Body of pancreas (tissue), 4 donors: ENCODE results near the gene ZNF24. TPM values are rescaled to one million over a fixed set of nuclear protein-coding genes. Genes with fewer than 3 reads are reported as not detected.

ENCODE experiments used
- ATAC-seq: fragments of 150-250 bp; one replicate; pipeline ENCODE4 v1.9.1; 2016
- DNase-seq, 4 donors: peaks; one replicate each; pipeline ENCODE4 v3.0.0-alpha.2; 2019
- H3K27ac ChIP-seq, 4 donors: fragments of 200-600 bp; sonication (generic); 1 replicate in 3 of 4; 2 replicates in 1 of 4; pipeline versions ENCODE4 v1.5.1 to v1.6.1; 2016 to 2019; ENCODE audit warnings: mild to moderate bottlenecking in 1 of 4, mixed read lengths in 1 of 4, moderate library complexity in 1 of 4
- H3K27me3 ChIP-seq, 2 donors: fragments of 200-600 bp; sonication (generic); one replicate each; pipeline ENCODE4 v1.6.0; 2016; ENCODE audit warnings: mild to moderate bottlenecking in 1 of 2
- H3K36me3 ChIP-seq, 2 donors: fragments of 200-600 bp; sonication (generic); replicated peaks in 1 of 2; 2 replicates each; pipeline ENCODE4 v1.5.1; 2016; ENCODE audit warnings: low read depth in 2 of 2; ENCODE audit not compliant: insufficient read depth in 1 of 2
- H3K4me1 ChIP-seq: fragments of 200-600 bp; sonication (generic); one replicate; pipeline ENCODE4 v1.6.0; 2016
- H3K4me3 ChIP-seq, 2 donors: fragments of 200-600 bp; sonication (generic); 1 replicate in 1 of 2; 2 replicates in 1 of 2; pipeline ENCODE4 v1.5.1; 2016 to 2019
- H3K9me3 ChIP-seq, 3 donors: fragments of 200-600 bp; sonication (generic); 1 replicate in 2 of 3; 2 replicates in 1 of 3; pipeline ENCODE4 v1.5.1; 2016
- CTCF ChIP-seq, 7 experiments: fragments of 450-650 bp in 4 of 7; fragments of 200-600 bp in 3 of 7; sonication (generic) in 3 of 7; IDR thresholded peaks; one replicate each; pipeline ENCODE4 v1.5.1; 2016 to 2019; ENCODE audit warnings: antibody characterized with exemption in 7 of 7
- POLR2A ChIP-seq, 3 donors: fragments of 450-650 bp; IDR thresholded peaks; one replicate each; pipeline ENCODE4 v1.6.1; 2016; ENCODE audit warnings: antibody characterized with exemption in 3 of 3, mild to moderate bottlenecking in 2 of 3
- WGBS, 2 donors: methylation state at CpG; one replicate each; pipeline ENCODE4 v1.1.5; 2017; 5-methylcytosine and 5-hydroxymethylcytosine counted together
- intact Hi-C: fragments of 100-400 bp; cut with DNase I; formaldehyde crosslinking; loops from one replicate; pipeline ENCODE4 v1.15.1; 2023
- total RNA-seq, 2 donors: library from RNA; depleted of rRNA; stranded (reverse); fragments of >200 nt; gene quantifications; one replicate each; pipeline ENCODE4 v1.1.0, GENCODE V29; 2016

Gene ZNF24
- total RNA-seq, 2 donors from 2014 or later: 17.9 to 18.5 TPM

DNA sequence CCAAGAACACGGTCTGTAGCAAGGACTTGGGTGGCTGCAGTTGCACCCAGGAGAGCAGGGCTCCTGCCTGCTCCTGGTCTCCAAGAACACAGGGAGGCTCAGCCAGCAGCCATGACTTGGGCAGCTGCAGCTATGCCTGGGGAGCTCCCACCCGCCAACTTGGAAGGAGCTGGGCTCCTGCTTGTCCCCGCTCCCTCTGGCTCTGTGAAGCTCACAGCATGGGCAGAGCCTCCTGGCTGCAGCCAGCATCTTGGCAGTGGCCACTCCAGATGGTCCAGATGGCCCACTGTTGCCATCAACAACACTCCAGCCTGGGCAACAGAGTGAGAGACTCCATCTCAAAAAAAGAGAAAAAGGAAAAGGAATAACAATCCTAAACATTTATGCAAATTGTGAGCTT lies 59.4 kb downstream of the ZNF24 start:
- H3K4me3 ChIP-seq: no peak overlapping the region
- 100% methylated on average over 2 to 3 of the region's 3 CpGs for WGBS, 2 donors
- no peaks in the 10 kb centered on the region for H3K36me3 ChIP-seq
- no peak overlapping the region for H3K27ac ChIP-seq
- H3K4me1 ChIP-seq: peaks cover 10% of the 10 kb centered on the region
- TF ChIP-seq CTCF (IDR thresholded peaks at IDR 0.05) (no peak), POLR2A (IDR thresholded peaks at IDR 0.05) (no peak)
- no peak for ATAC-seq
- H3K27me3 ChIP-seq: no peaks in the 10 kb centered on the region
- no peak for DNase-seq
- intact Hi-C loops: loop anchor here (10.0 kb wide), 1 partner anchor 50 kb away; no protein-coding TSS in a partner anchor
- H3K9me3 ChIP-seq: no peaks in the 10 kb centered on the region

DNA sequence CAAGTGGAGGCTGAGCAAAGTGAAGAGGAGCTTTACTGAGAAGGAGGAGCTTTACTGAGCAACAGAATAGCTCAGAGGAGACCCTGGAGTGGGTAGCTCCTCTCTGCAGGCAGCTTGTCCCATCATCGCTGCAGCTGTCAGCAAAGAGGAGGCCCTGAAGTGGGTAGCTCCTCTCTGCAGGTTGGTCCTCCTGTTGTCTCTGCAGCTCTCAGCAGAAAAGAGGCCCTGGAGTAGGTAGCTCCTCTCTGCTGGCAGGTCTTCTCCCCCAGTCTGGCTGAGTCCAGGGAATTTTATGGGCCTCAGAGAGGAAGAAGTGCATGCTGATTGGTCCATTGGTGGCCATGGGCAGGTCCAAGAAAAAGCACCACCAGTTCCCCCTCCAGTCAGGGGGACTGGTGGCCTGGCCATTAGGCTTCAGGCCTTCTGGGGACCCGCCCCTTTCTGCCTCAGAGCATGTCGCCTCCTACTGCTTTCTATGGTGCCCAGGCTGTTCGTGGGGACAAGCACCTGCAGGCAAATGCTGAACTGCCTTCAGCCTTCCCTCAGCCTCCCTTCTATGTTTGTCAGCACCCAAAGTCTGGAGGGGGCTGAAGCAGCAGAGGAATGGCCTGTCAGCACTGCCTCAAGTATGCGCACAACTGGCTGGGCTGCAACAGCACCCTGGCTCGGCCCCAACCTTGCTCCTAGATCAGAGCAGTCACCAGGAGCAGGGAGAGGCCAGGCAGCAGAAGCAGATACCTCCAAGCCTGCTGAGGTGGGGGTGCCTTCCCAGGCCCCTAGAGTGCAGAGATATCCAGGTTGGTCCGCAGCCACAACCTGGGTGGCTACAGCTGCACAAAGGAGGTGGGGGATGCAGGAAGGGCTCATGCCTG lies 60.1 kb downstream of the ZNF24 start:
- ATAC-seq (no peak), DNase-seq (no peak)
- H3K4me1 ChIP-seq: peaks cover 5% of the 10 kb centered on the region
- H3K4me3 ChIP-seq: no peak overlapping the region
- H3K27me3 ChIP-seq: no peaks in the 10 kb centered on the region
- no peaks in the 10 kb centered on the region for H3K36me3 ChIP-seq
- TF ChIP-seq POLR2A (IDR thresholded peaks at IDR 0.05) (no peak), CTCF (IDR thresholded peaks at IDR 0.05) (no peak)
- WGBS, 2 donors: 93 to 94% methylated on average over 3 to 7 of the region's 7 CpGs
- intact Hi-C loops: loop anchor here (10.0 kb wide), 1 partner anchor 51 kb away; no protein-coding TSS in a partner anchor
- H3K27ac ChIP-seq: no peak overlapping the region
- H3K9me3 ChIP-seq: no peaks in the 10 kb centered on the region

DNA sequence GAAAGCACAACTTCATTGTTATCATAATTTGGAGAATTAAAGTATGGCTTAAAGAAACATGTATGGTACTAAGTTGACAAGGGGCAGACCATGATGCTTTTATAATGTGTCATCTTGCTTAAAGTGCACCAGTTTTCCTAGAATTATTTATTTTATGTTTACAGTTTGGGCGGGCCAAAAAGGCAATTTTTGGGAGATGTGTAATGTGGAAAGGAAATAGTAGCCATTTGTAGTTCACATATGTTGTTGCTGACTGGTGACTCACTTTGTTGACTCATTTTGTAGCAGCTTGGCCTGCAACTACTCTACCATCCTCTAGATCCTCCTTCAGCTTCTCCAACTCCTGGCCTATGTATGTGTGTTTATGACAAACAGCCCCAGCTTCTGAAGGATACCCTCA lies 61.9 kb downstream of the ZNF24 start:
- WGBS, 2 donors: 86 to 92% methylated on average over 1 of the region's 1 CpG
- no peak overlapping the region for H3K4me3 ChIP-seq
- ATAC-seq (no peak), DNase-seq (no peak)
- no peaks in the 10 kb centered on the region for H3K27me3 ChIP-seq
- no peak overlapping the region for H3K27ac ChIP-seq
- no peaks in the 10 kb centered on the region for H3K36me3 ChIP-seq
- no peaks in the 10 kb centered on the region for H3K4me1 ChIP-seq
- intact Hi-C loops: loop anchor here (10.0 kb wide), 1 partner anchor 52 kb away; no protein-coding TSS in a partner anchor
- no peak for TF ChIP-seq CTCF (IDR thresholded peaks at IDR 0.05)
- no peak for TF ChIP-seq POLR2A (IDR thresholded peaks at IDR 0.05)
- no peaks in the 10 kb centered on the region for H3K9me3 ChIP-seq

Other genes starting within 250 kb of the ZNF24 start
- gene ZNF397, start 103.4 kb downstream of the ZNF24 start, total RNA-seq: 10 to 100 TPM; 13.7 to 26.7 TPM
- gene ZSCAN30, start 54.2 kb downstream of the ZNF24 start, total RNA-seq: 10 to 100 TPM in 1 of 2 donors, 1 to 10 TPM in 1; 9.9 to 19.4 TPM
- 1 to 10 TPM; 2.6 to 3.9 TPM for gene ZNF396, start 32.9 kb upstream of the ZNF24 start, total RNA-seq
- gene INO80C, start 153.5 kb upstream of the ZNF24 start, total RNA-seq: 10 to 100 TPM in 1 of 2 donors, 1 to 10 TPM in 1; 1.6 to 10.4 TPM
- gene GALNT1, start 237.3 kb upstream of the ZNF24 start, total RNA-seq: 10 to 100 TPM; 27.0 to 37.2 TPM